ENCODE measurements around the gene PCP2.

PCP2 gene

DNA sequence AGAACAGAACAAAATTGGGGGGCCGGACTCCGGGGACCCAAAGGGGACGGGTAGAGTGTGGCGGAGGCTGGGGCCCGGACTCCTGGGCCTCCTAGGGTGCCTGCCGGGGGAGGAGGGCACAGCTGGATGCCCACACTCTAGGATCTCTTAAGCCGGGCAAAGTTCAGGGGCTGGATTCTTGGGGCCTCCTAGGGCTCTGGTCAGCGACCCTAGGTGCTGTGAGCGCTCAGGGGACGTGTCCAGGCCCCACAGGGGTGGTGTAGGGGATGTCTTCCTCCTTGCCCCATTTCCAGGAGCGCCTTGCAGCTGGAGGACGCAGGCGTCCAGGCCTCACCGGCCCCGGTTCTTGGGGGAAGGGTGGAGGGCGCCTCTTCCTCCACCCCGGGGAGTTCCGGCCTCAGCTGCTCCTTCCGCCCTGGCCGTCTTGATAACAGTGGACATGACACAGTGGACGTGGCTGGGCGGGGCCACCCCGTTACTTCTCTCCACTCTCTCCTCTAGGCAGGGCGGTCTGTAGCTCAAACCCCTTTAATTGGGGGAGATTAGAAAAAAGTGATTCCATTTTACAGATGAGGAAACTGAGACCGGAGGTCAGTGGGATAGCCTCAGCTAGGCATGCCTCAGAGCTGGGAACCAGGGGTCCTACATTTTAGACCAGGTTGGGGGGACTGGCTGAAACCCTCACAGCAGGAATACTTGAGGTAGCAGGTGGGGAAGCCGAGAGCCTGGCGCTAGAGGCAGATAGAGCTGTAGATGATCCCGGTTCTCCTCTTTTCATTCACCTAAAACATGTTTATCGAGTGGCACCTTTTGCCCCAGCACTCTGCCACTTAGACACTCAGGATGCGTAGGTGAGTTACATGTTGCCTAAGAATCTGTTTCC is 4.1 kb upstream of the PCP2 start:
- TF ChIP-seq MYC (IDR thresholded peaks at IDR 0.05; ENCODE audit: low read depth, low read length) (peak; percentile 60; the same call in 1 of the 2 replicates), CTCF (IDR thresholded peaks at IDR 0.05; ENCODE audit: low read depth, low read length) (no peak), POLR2A (IDR thresholded peaks at IDR 0.05; ENCODE audit: extremely low read depth, insufficient read length) (no peak)
- peak; percentile 80 for DNase-seq (ENCODE audit: low read depth)
- H3K4me3 ChIP-seq (ENCODE audit: low read depth, low read length) = peak overlapping the region; percentile 83

GRCh38 chr19:7636691-7637373 is 3.3 kb upstream of the PCP2 start, which contains the start of gene STXBP2:
TSS of gene STXBP2 (plus strand) at chr19:7637110. CDS start at chr19:7637150, 40 bp downstream.
- peak within 1 kb of the TSS; percentile 83 for H3K4me3 ChIP-seq (ENCODE audit: low read depth, low read length)
- TF ChIP-seq CTCF (IDR thresholded peaks at IDR 0.05; ENCODE audit: low read depth, low read length) (no peak), MYC (IDR thresholded peaks at IDR 0.05; ENCODE audit: low read depth, low read length) (peak; percentile 48; the same call in 1 of the 2 replicates), POLR2A (IDR thresholded peaks at IDR 0.05; ENCODE audit: extremely low read depth, insufficient read length) (peak; percentile 79)
- TF ChIP-seq, protein P1, sequence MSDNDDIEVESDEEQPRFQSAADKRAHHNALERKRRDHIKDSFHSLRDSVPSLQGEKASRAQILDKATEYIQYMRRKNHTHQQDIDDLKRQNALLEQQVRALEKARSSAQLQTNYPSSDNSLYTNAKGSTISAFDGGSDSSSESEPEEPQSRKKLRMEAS (IDR thresholded peaks at IDR 0.05; ENCODE audit: low read depth, low read length) = peak; percentile 91
- peak; percentile 84 for DNase-seq (ENCODE audit: low read depth)

DNA sequence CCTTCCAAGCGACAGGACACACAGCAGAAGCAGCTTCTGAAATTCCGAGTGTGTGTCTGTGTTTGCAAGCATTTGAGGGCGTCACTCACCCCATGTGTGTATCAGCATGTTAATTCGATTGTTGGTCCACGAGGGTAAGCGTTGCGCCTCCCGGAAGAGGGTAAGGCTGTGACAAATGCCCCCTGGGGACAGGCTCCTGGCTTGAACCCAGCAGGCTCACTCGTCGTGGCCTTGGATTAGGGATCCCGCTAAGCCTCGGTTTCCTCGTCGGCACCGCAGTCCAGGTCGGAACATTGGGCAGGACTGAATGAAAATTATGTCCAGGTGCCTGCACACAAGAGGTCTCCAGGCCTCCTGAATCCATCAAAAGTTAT is 2.8 kb upstream of the PCP2 start:
- peak; percentile 83 for TF ChIP-seq MYC (IDR thresholded peaks at IDR 0.05; ENCODE audit: low read depth, low read length)
- TF ChIP-seq CTCF (IDR thresholded peaks at IDR 0.05; ENCODE audit: low read depth, low read length) = no peak
- TF ChIP-seq, protein P1 (IDR thresholded peaks at IDR 0.05; ENCODE audit: low read depth, low read length) = peak; percentile 81
- DNase-seq (ENCODE audit: low read depth) = peak; percentile 81
- H3K4me3 ChIP-seq (ENCODE audit: low read depth, low read length) = peak overlapping the region; percentile 83

DNA sequence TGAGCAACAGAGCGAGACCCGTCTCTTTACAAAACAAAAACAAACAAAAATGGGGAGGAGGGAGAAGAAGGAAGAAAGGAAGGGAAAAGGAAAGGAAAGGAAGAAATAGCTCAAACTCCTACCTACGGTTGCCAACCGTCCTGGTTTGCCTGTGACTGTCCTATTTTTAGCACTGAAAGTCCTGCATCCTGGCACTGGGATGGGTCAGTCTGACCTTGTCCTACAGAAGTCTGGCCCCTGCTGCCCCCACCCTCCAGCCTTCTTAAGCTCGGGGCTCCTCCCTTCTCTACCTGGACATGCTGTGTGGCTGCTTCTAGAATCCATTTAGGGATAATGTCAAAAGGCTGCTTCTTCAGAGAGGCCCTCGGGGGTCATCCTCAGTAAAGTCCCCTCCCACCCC is 2.2 kb upstream of the PCP2 start:
- TF ChIP-seq MYC (IDR thresholded peaks at IDR 0.05; ENCODE audit: low read depth, low read length) (no peak), POLR2A (IDR thresholded peaks at IDR 0.05; ENCODE audit: extremely low read depth, insufficient read length) (no peak), CTCF (IDR thresholded peaks at IDR 0.05; ENCODE audit: low read depth, low read length) (no peak)
- TF ChIP-seq, protein P1 (IDR thresholded peaks at IDR 0.05; ENCODE audit: low read depth, low read length) = no peak
- DNase-seq (ENCODE audit: low read depth) = no peak
- H3K4me3 ChIP-seq (ENCODE audit: low read depth, low read length) = peak overlapping the region; percentile 83

DNA sequence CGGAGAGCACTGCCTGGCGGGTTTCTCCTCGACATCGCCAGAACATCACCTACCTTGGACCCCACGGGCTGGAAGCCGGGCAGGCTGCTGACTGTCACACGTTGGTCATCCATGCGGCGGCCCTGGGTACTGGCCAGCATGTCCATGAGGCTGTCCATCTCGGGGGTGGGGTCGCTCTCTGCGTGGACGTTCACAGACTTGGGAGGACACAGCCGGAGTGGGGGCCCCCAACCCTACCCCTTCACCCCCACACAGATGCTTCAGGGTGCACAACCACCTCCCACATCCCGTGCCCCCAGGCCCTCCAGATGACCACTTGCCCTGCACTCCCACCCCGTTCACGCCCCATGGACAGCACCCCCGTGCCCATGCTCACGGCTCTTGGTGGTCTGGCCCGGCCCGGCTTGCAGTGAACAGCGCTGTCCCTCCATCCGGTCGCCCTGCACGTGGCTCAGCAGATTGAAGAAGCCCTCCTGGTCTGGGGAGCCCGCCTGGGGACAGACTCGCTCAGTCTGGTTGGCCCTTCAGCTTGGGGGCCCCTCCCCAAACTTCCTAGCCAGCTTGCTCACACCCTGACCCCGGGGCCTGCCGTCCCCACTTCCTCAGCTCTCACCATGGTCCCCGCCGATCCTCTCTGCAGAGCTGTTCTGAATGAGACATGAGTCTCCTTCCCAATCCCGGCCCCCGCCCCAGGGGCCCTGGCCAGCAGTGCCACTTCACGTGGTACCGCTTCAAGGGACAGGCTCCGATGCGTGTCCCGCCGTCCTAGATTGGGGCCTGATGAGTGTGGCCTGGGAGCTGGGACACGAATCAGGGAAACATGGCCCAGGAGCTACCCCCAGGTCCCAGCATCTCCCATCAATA is 947 bp downstream of the PCP2 start:
- TF ChIP-seq MYC (IDR thresholded peaks at IDR 0.05; ENCODE audit: low read depth, low read length) (no peak), POLR2A (IDR thresholded peaks at IDR 0.05; ENCODE audit: extremely low read depth, insufficient read length) (no peak), CTCF (IDR thresholded peaks at IDR 0.05; ENCODE audit: low read depth, low read length) (no peak)
- TF ChIP-seq, protein P1 (IDR thresholded peaks at IDR 0.05; ENCODE audit: low read depth, low read length) = no peak
- DNase-seq (ENCODE audit: low read depth) = no peak
- H3K4me3 ChIP-seq (ENCODE audit: low read depth, low read length) = no peak overlapping the region

Measured in NB4 (cell line).